A673 (cell line): ENCODE results near the gene MED23. TPM values are rescaled to one million over a fixed set of nuclear protein-coding genes. Genes with fewer than 3 reads are reported as not detected.

Experiments used
- BruUV-seq: library from RNA; stranded (reverse); fragments of 400-500 nt; replicated peaks from 2 replicates; lab custom pipeline; 2021; lab: Mats Ljungman, UMichigan
- CTCF ChIA-PET: fragments of 300-600 bp; sonication (Branson Sonifier 250); formaldehyde crosslinking; loops from one replicate; lab custom pipeline; 2022; ENCODE audit warnings: antibody characterized with exemption; lab: Charles Lee
- POLR2A ChIA-PET: fragments of 300-600 bp; sonication (Branson Sonifier 250); formaldehyde crosslinking; loops from one replicate; lab custom pipeline; 2022; ENCODE audit warnings: antibody characterized with exemption; ENCODE audit not compliant: low non-redundant PET; lab: Charles Lee
- DNase-seq: peaks from one replicate; pipeline ENCODE4 v3.0.0-alpha.2; 2015; ENCODE audit warnings: low spot score
- H3K27ac ChIP-seq: fragments of 200-600 bp; sonication (generic); 2 replicates; pipeline ENCODE4 v1.5.1; 2016; ENCODE audit warnings: mixed run types, low read depth, mild to moderate bottlenecking, mixed read lengths, antibody characterized with exemption, low read length; ENCODE audit not compliant: poor library complexity, severe bottlenecking
- H3K27me3 ChIP-seq: fragments of 200-600 bp; sonication (generic); replicated peaks from 2 replicates; pipeline ENCODE4 v1.6.1; 2017; ENCODE audit warnings: mixed run types, low read depth, mild to moderate bottlenecking, mixed read lengths, antibody characterized with exemption, low read length; ENCODE audit not compliant: insufficient read depth, poor library complexity
- H3K36me3 ChIP-seq: fragments of 200-600 bp; sonication (generic); 2 replicates; pipeline ENCODE4 v1.6.1; 2016; ENCODE audit warnings: mixed run types, mild to moderate bottlenecking, mixed read lengths, antibody characterized with exemption, low read length; ENCODE audit not compliant: insufficient read depth, poor library complexity, severe bottlenecking
- H3K4me1 ChIP-seq: fragments of 200-600 bp; sonication (generic); 2 replicates; pipeline ENCODE4 v1.6.1; 2017; ENCODE audit warnings: mixed run types, mild to moderate bottlenecking, mixed read lengths, antibody characterized with exemption, low read length; ENCODE audit not compliant: insufficient read depth, poor library complexity, severe bottlenecking
- H3K4me3 ChIP-seq: fragments of 200-600 bp; sonication (generic); 2 replicates; pipeline ENCODE4 v1.5.1; 2016; ENCODE audit warnings: low read depth, mixed run types, mild to moderate bottlenecking, mixed read lengths, low read length; ENCODE audit not compliant: poor library complexity, severe bottlenecking
- H3K9me3 ChIP-seq: fragments of 200-600 bp; sonication (generic); 2 replicates; pipeline ENCODE4 v1.6.1; 2016; ENCODE audit warnings: mixed run types, low read depth, mild to moderate bottlenecking, mixed read lengths, antibody characterized with exemption, low read length; ENCODE audit not compliant: poor library complexity, severe bottlenecking
- EZH2 ChIP-seq: fragments of 200-600 bp; sonication (generic); IDR thresholded peaks from 2 replicates; pipeline ENCODE4 v1.6.1; 2017; ENCODE audit warnings: borderline replicate concordance, low read depth, mild to moderate bottlenecking, mixed read lengths, antibody characterized with exemption, low read length; ENCODE audit not compliant: poor library complexity, severe bottlenecking
- intact Hi-C: fragments of 100-400 bp; cut with micrococcal nuclease; formaldehyde crosslinking; loops from one replicate; pipeline ENCODE4 v1.10.0; 2022; ENCODE audit not compliant: unreplicated experiment
- total RNA-seq: library from RNA; stranded (reverse); gene quantifications from 2 replicates; pipeline ENCODE4 v1.2.3, GENCODE V29; 2021
- TF ChIP-seq, protein P1 (sequence below): fragments of 300-800, 200-600 bp; sonication (generic); conservative IDR thresholded peaks from 2 replicates; pipeline ENCODE4 v1.5.1; 2017; ENCODE audit warnings: low read depth, mild to moderate bottlenecking, antibody characterized with exemption, low read length, moderate library complexity, mixed read lengths

MED23 gene
- total RNA-seq, 1 experiment from 2014 or later = 32.3 TPM

DNA sequence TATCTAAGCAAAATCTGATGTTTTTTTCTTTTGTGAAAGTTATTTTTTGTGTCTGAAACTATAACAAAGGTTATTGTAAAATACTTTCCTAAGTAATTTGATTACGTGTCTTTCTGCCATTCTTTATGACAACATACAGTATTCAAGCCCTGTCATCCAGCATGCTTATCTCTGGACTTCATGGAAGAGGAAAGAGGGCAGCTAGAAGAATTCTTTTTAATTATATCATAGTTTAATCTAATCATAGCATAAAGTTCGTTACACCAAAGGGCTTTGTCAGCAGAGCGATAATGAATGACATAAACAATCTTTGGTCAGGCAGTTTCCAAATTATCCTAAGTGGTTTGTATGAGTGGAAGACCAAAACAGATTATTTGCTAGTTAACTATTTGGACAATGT lies 12.5 kb upstream of the MED23 start:
- DNase-seq = no peak
- H3K36me3 ChIP-seq = no peaks in the 10 kb centered on the region
- intact Hi-C loops = no loop called here
- CTCF ChIA-PET = no interaction called here
- POLR2A ChIA-PET = no interaction called here
- TF ChIP-seq EZH2 = no peak
- TF ChIP-seq, protein P1, sequence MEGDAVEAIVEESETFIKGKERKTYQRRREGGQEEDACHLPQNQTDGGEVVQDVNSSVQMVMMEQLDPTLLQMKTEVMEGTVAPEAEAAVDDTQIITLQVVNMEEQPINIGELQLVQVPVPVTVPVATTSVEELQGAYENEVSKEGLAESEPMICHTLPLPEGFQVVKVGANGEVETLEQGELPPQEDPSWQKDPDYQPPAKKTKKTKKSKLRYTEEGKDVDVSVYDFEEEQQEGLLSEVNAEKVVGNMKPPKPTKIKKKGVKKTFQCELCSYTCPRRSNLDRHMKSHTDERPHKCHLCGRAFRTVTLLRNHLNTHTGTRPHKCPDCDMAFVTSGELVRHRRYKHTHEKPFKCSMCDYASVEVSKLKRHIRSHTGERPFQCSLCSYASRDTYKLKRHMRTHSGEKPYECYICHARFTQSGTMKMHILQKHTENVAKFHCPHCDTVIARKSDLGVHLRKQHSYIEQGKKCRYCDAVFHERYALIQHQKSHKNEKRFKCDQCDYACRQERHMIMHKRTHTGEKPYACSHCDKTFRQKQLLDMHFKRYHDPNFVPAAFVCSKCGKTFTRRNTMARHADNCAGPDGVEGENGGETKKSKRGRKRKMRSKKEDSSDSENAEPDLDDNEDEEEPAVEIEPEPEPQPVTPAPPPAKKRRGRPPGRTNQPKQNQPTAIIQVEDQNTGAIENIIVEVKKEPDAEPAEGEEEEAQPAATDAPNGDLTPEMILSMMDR = no peak
- no peaks in the 10 kb centered on the region for H3K27me3 ChIP-seq
- no peaks in the 10 kb centered on the region for H3K9me3 ChIP-seq
- no TSS peak for BruUV-seq
- H3K4me3 ChIP-seq = no peak overlapping the region
- H3K27ac ChIP-seq = no peak overlapping the region
- no peaks in the 10 kb centered on the region for H3K4me1 ChIP-seq

GRCh38 chr6:131640100-131640499 lies 12.1 kb upstream of the MED23 start:
- no peak for DNase-seq
- Histone ChIP-seq H3K36me3 (no peaks in the 10 kb centered on the region), H3K4me3 (no peak overlapping the region), H3K27ac (no peak overlapping the region), H3K27me3 (no peaks in the 10 kb centered on the region), H3K4me1 (no peaks in the 10 kb centered on the region), H3K9me3 (no peaks in the 10 kb centered on the region)
- TF ChIP-seq, protein P1 = no peak
- no peak for TF ChIP-seq EZH2
- POLR2A ChIA-PET = interaction anchor here (0.6 to 0.7 kb wide), 2 partner anchors 197 to 1295 kb away, joined by 3 to 16 read pairs; no protein-coding TSS in a partner anchor
- CTCF ChIA-PET = no interaction called here
- no TSS peak for BruUV-seq
- intact Hi-C loops = no loop called here

DNA sequence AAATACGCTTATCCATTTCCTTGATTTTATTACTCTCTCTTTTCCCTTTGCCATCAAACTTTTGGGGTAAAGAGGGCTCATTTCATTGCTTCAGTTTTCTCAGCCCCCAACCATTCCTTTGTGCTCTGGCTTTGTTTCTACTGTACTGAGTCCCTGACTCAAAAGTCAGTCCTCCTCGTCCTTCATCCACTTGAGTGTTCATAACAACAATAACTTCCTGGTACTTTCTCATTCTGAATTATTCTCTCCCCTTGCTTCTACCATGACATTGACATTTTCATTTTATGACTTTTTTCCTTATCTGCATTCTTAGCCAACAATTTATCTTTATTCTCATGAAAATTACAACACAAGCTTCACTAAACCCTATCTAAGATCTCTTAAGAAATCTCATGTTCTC lies 10.0 kb upstream of the MED23 start:
- CTCF ChIA-PET = no interaction called here
- no peak for DNase-seq
- no peak for TF ChIP-seq EZH2
- TF ChIP-seq, protein P1 = no peak
- intact Hi-C loops = no loop called here
- Histone ChIP-seq H3K4me1 (no peaks in the 10 kb centered on the region), H3K36me3 (no peaks in the 10 kb centered on the region), H3K9me3 (no peaks in the 10 kb centered on the region), H3K27ac (no peak overlapping the region), H3K27me3 (no peaks in the 10 kb centered on the region), H3K4me3 (no peak overlapping the region)
- POLR2A ChIA-PET = no interaction called here
- no TSS peak for BruUV-seq
